HepG2 (cell line): ENCODE data around the gene C10orf71.

Experiments
- CEBPB ChIP-seq: IDR thresholded peaks from 2 replicates; pipeline ENCODE4 v1.6.1; 2011; ENCODE audit warnings: low read depth, low read length, improper control_type of control experiment, borderline replicate concordance
- CREM ChIP-seq, 2 experiments: sonication (generic) in 1 of 2; formaldehyde crosslinking in 1 of 2; IDR thresholded peaks; 2 replicates each; pipeline versions ENCODE4 v1.4.0 to v1.6.1; 2016 to 2020; ENCODE audit warnings: antibody characterized with exemption in 1 of 2, mild to moderate bottlenecking in 1 of 2, missing genetic modification reagents in 1 of 2
- EZH2 ChIP-seq: conservative IDR thresholded peaks from 2 replicates; pipeline ENCODE4 v1.6.1; 2012; ENCODE audit warnings: mild to moderate bottlenecking, low read depth, low read length, moderate library complexity
- POGZ ChIP-seq: sonication (generic); formaldehyde crosslinking; IDR thresholded peaks from 2 replicates; pipeline ENCODE4 v1.4.0; 2020; ENCODE audit warnings: mild to moderate bottlenecking, missing genetic modification reagents
- RNF2 ChIP-seq: fragments of 450-650 bp; conservative IDR thresholded peaks from 2 replicates; pipeline ENCODE4 v1.6.1; 2016; ENCODE audit warnings: low read depth
- SUZ12 ChIP-seq: fragments of 150-350 bp; IDR thresholded peaks from 2 replicates; pipeline ENCODE4 v1.6.1; 2014; ENCODE audit warnings: low read depth, low read length
- YY1 ChIP-seq: IDR thresholded peaks from 2 replicates; pipeline ENCODE4 v1.6.1; 2011; ENCODE audit warnings: low read length, low read depth, moderate library complexity, mild to moderate bottlenecking; ENCODE audit not compliant: insufficient read depth, insufficient replicate concordance

GRCh38 chr10:49325131-49325915 is 26.4 kb downstream of the C10orf71 start:
- TF ChIP-seq CREM (IDR thresholded peaks at IDR 0.05) (no peak), CREM (CRISPR knock-in tag; IDR thresholded peaks at IDR 0.05) (no peak), POGZ (CRISPR knock-in tag) (no peak), SUZ12 (no peak), RNF2 (no peak), YY1 (no peak), EZH2 (no peak), CEBPB (no peak)
